ENCODE data around the gene PEBP1. TPM values are rescaled to one million over a fixed set of nuclear protein-coding genes. Genes with fewer than 3 reads are reported as not detected.
"Not testable (repeated sequence)": the region's sequence is repeated elsewhere in the genome, so short reads cannot be mapped to it uniquely, and the experiment has no call there.

PEBP1 gene
- total RNA-seq, 1 donor from 2014 or later = 315 TPM

- not testable (repeated sequence) for DNase-seq (ENCODE audit: low read depth)
Observed at GRCh38 chr12:118129436-118129835, 6.5 kb upstream of the PEBP1 start.

GRCh38 chr12:118136559-118137003 is 657 bp downstream of the PEBP1 start:
- peak; percentile 48 for DNase-seq (ENCODE audit: low read depth)

GRCh38 chr12:118137148-118137678 is 1.3 kb downstream of the PEBP1 start:
- DNase-seq (ENCODE audit: low read depth) = no peak

- no peak for DNase-seq (ENCODE audit: low read depth)
Observed at GRCh38 chr12:118140825-118141224, 4.9 kb downstream of the PEBP1 start.

GRCh38 chr12:118144499-118144898 is 8.6 kb downstream of the PEBP1 start:
- no peak for DNase-seq (ENCODE audit: low read depth)

- DNase-seq (ENCODE audit: low read depth) = no peak
Observed at GRCh38 chr12:118145113-118145797, 9.3 kb downstream of the PEBP1 start.

GRCh38 chr12:118145798-118146156 is 9.9 kb downstream of the PEBP1 start:
- no peak for DNase-seq (ENCODE audit: low read depth)

- DNase-seq (ENCODE audit: low read depth) = no peak
Observed at GRCh38 chr12:118148287-118148686, 12.4 kb downstream of the PEBP1 start.

- no peak for DNase-seq (ENCODE audit: low read depth)
Observed at GRCh38 chr12:118150625-118151024, 14.7 kb downstream of the PEBP1 start.

- no peak for DNase-seq (ENCODE audit: low read depth)
Observed at GRCh38 chr12:118151755-118152154, 15.8 kb downstream of the PEBP1 start.

GRCh38 chr12:118160536-118160935 is 24.6 kb downstream of the PEBP1 start:
- no peak for DNase-seq (ENCODE audit: low read depth)

GRCh38 chr12:118164798-118165486 is 29.0 kb downstream of the PEBP1 start:
- DNase-seq (ENCODE audit: low read depth) = peak; percentile 43

GRCh38 chr12:118166946-118167345 is 31.0 kb downstream of the PEBP1 start:
- no peak for DNase-seq (ENCODE audit: low read depth)

GRCh38 chr12:118175823-118176447 is 40.0 kb downstream of the PEBP1 start:
- no peak for DNase-seq (ENCODE audit: low read depth)

GRCh38 chr12:118183155-118183554 is 47.2 kb downstream of the PEBP1 start:
- DNase-seq (ENCODE audit: low read depth) = no peak

- no peak for DNase-seq (ENCODE audit: low read depth)
Observed at GRCh38 chr12:118183711-118184110, 47.8 kb downstream of the PEBP1 start.

- no peak for DNase-seq (ENCODE audit: low read depth)
Observed at GRCh38 chr12:118185602-118186397, 49.9 kb downstream of the PEBP1 start.

GRCh38 chr12:118187751-118188435 is 52.0 kb downstream of the PEBP1 start:
- peak; percentile 76 for DNase-seq (ENCODE audit: low read depth)

- peak; percentile 36 for DNase-seq (ENCODE audit: low read depth)
Observed at GRCh38 chr12:118188690-118189371, 52.9 kb downstream of the PEBP1 start.

- DNase-seq (ENCODE audit: low read depth) = peak; percentile 54
Observed at GRCh38 chr12:118189741-118190191, 53.8 kb downstream of the PEBP1 start.
